ENCODE data around the gene ING3. TPM values are rescaled to one million over a fixed set of nuclear protein-coding genes. Genes with fewer than 3 reads are reported as not detected.
"Not testable (repeated sequence)": the region's sequence is repeated elsewhere in the genome, so short reads cannot be mapped to it uniquely, and the experiment has no call there.

The ING3 gene
- total RNA-seq, 2 experiments from 2014 or later = 21.7 to 24.1 TPM

DNA sequence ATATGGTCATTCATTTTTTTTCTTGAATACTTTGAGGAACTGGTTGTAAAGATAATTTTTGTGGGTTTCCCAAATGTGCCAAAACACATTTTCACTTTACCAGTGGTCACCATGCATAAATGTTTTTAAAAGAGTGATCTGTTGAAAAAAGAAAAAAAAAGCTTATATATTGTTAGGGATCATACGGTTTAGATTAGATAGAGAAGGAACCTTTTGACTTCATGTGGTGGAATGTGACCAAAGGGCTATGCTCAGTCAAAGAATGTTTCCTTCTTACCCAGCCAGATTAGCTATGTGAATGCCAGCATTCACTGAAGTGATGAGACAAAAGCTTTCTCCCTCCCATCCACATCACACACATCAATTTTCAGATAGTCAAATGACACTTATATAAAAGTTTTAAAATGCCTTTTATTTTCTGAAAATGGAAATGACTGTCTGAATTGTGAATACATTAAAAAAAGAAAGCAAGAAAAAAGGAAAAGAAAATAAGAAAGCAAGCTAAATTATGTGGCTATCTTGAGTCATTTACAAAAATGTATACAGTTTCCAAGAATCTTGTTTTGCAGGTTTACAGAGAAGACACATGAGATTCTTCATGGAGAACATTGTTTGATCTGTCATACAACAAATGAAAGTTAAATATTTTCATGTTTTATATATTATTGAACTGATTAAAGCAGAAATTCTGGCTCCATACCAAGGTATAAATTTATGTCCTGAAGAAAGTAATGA, 29.4 kb downstream of the ING3 start:
- H3K27ac Mint-ChIP-seq = no peak overlapping the region
- ATAC-seq (no peak), DNase-seq (no peak)
- ChIA-PET POLR2A (no interaction called here), CTCF (no interaction called here)
- peaks cover 4% of the 10 kb centered on the region for H3K27me3 Mint-ChIP-seq
- peaks cover 1% of the 10 kb centered on the region for H3K36me3 Mint-ChIP-seq (ENCODE audit: low read depth)
- no peaks in the 10 kb centered on the region for H3K9me3 Mint-ChIP-seq
- intact Hi-C loops (cut with micrococcal nuclease) = no loop called here
- peaks cover 3% of the 10 kb centered on the region for H3K4me1 Mint-ChIP-seq (ENCODE audit: low read depth)
- TF ChIP-seq, protein P1, sequence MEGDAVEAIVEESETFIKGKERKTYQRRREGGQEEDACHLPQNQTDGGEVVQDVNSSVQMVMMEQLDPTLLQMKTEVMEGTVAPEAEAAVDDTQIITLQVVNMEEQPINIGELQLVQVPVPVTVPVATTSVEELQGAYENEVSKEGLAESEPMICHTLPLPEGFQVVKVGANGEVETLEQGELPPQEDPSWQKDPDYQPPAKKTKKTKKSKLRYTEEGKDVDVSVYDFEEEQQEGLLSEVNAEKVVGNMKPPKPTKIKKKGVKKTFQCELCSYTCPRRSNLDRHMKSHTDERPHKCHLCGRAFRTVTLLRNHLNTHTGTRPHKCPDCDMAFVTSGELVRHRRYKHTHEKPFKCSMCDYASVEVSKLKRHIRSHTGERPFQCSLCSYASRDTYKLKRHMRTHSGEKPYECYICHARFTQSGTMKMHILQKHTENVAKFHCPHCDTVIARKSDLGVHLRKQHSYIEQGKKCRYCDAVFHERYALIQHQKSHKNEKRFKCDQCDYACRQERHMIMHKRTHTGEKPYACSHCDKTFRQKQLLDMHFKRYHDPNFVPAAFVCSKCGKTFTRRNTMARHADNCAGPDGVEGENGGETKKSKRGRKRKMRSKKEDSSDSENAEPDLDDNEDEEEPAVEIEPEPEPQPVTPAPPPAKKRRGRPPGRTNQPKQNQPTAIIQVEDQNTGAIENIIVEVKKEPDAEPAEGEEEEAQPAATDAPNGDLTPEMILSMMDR (IDR thresholded peaks at IDR 0.05) = no peak
- H3K4me3 Mint-ChIP-seq = no peak overlapping the region

DNA sequence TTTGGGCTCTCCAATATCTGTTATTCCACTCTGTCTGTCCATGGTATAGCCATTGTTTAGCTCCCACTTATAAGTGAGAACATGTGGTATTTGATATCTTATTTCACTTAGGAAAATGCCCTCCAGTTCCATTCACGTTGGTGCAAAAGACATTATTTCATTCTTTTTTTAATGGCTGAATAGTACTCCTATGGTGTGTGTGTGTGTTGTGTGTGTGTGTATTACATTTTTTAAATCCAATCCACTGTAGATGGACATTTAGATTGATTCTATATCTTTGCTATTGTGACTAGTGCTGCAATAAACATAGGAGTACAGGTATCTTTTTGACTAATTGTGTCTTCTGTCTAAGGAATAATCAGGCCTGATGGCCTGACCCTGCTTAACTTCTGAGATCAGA, 30.5 kb downstream of the ING3 start:
- no peak for DNase-seq
- Mint-ChIP-seq H3K27ac (no peak overlapping the region), H3K9me3 (no peaks in the 10 kb centered on the region), H3K36me3 (ENCODE audit: low read depth) (peaks cover under 1% of the 10 kb centered on the region), H3K27me3 (peaks cover 9% of the 10 kb centered on the region), H3K4me1 (ENCODE audit: low read depth) (peaks cover 3% of the 10 kb centered on the region), H3K4me3 (no peak overlapping the region)
- ChIA-PET POLR2A (interaction anchor here (1.0 kb wide), 1 partner anchor 17 kb away, joined by 3 read pairs; no protein-coding TSS in a partner anchor), CTCF (interaction anchor here (0.8 to 1.2 kb wide), 2 partner anchors 102 to 127 kb away, joined by 3 read pairs; no protein-coding TSS in a partner anchor)
- intact Hi-C loops (cut with micrococcal nuclease) = no loop called here
- TF ChIP-seq, protein P1 (IDR thresholded peaks at IDR 0.05) = no peak
- ATAC-seq = no peak

DNA sequence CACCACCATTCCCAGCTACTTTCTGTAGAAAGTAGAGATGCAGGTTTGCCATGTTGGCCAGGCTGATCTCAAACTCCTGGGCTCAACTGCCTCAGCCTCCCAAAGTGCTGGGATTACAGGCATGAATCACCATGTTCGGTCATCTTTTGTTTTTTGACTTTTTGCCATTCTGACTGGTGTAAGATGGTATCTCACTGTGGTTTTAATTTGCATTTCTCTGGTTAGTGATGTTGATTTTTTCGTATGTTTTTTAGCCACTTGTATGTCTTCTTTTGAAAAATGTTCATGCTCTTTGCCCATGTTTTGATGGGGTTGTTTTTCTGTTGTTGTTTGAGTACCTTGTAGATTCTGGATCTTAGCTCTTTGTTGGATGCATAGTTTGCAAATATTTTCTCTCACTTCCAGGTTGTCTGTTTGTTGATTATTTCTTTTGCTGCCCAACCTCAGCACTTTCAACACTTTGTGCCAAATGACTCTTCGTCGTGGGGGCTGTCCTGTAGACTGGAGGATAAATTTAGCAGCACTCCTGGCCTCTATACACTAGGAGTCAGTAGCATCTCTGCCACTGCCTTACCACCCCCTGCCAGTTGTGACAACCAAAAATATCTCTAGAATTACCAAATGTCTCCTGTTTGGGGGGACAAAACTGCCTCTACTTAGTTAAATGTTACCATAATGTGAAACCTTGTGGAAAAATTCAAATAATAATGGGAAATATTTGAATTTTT, 31.5 kb downstream of the ING3 start:
- ATAC-seq = peak; percentile 42
- Mint-ChIP-seq H3K27ac (no peak overlapping the region), H3K27me3 (peaks cover 13% of the 10 kb centered on the region), H3K9me3 (no peaks in the 10 kb centered on the region), H3K36me3 (ENCODE audit: low read depth) (no peaks in the 10 kb centered on the region), H3K4me1 (ENCODE audit: low read depth) (peaks cover 3% of the 10 kb centered on the region), H3K4me3 (no peak overlapping the region)
- ChIA-PET CTCF (interaction anchor here (0.8 to 1.2 kb wide), 2 partner anchors 101 to 126 kb away, joined by 3 read pairs; no protein-coding TSS in a partner anchor), POLR2A (interaction anchor here (1.0 kb wide), 1 partner anchor 18 kb away, joined by 3 read pairs; no protein-coding TSS in a partner anchor)
- no peak for DNase-seq
- TF ChIP-seq, protein P1 (IDR thresholded peaks at IDR 0.05) = no peak
- intact Hi-C loops (cut with micrococcal nuclease) = no loop called here

DNA sequence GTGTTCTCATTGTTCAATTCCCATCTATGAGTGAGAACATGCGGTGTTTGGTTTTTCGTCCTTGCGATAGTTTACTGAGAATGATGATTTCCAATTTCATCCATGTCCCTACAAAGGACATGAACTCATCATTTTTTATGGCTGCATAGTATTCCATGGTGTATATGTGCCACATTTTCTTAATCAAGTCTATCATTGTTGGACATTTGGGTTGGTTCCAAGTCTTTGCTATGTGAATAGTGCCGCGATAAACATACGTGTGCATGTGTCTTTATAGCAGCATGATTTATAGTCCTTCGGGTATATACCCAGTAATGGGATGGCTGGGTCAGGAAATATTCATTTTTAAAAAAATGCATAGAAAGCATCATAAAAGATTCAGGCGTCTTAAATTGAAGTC, 33.0 kb downstream of the ING3 start:
- H3K36me3 Mint-ChIP-seq (ENCODE audit: low read depth); intact Hi-C loops (cut with micrococcal nuclease); H3K9me3 Mint-ChIP-seq; H3K4me3 Mint-ChIP-seq; CTCF ChIA-PET; H3K27ac Mint-ChIP-seq; ATAC-seq; POLR2A ChIA-PET; DNase-seq: not testable (repeated sequence)
- Mint-ChIP-seq H3K27me3 (peaks cover 23% of the 10 kb centered on the region), H3K4me1 (ENCODE audit: low read depth) (peaks cover 11% of the 10 kb centered on the region)

DNA sequence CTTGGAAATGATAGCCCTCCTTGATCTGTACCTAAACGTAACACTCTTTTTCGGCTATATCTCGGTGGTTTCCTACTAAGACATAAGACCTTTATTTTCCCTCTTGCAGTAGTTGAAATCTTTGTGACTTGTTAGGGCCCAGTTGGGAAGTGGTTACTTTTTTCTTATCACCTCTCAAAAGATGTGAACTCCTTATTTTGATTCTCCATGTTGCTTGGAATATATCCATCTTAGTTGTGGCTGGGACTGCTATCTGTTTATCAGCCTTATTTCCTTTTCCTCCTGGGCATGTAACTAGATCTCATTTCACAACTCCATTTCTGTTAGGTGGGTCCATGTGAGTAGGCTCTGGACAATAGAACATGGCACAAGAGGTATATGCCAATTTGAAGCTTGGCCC, 33.8 kb downstream of the ING3 start:
- Mint-ChIP-seq H3K4me3 (no peak overlapping the region), H3K9me3 (no peaks in the 10 kb centered on the region), H3K27me3 (peaks cover 31% of the 10 kb centered on the region), H3K36me3 (ENCODE audit: low read depth) (no peaks in the 10 kb centered on the region), H3K27ac (no peak overlapping the region), H3K4me1 (ENCODE audit: low read depth) (peaks cover 14% of the 10 kb centered on the region)
- DNase-seq = no peak
- ChIA-PET POLR2A (no interaction called here), CTCF (interaction anchor here (1.0 kb wide), 1 partner anchor 124 kb away, joined by 7 read pairs; no protein-coding TSS in a partner anchor)
- TF ChIP-seq, protein P1 (IDR thresholded peaks at IDR 0.05) = no peak
- intact Hi-C loops (cut with micrococcal nuclease) = no loop called here
- no peak for ATAC-seq

Measured in activated CD8-positive, alpha-beta T cell treated with anti-CD3 and anti-CD28 coated beads for 36 hours (primary cell).